HG03571 (cell line): ENCODE results near the gene EPSTI1.
A peak's percentile ranks its signal among the peaks of the same experiment; 100 is the strongest.
"Not testable (repeated sequence)": the region's sequence is repeated elsewhere in the genome, so short reads cannot be mapped to it uniquely, and the experiment has no call there.

Experiments
- ATAC-seq: cut with Tn5 transposase; IDR thresholded peaks from one replicate; pipeline ENCODE4 v1.9.1; 2021; ENCODE audit not compliant: unreplicated experiment

The EPSTI1 gene

GRCh38 chr13:43006893-43007631 lies 15.0 kb upstream of the EPSTI1 start:
- no peak for ATAC-seq

- ATAC-seq = no peak
Observed at GRCh38 chr13:43005460-43006236, 13.6 kb upstream of the EPSTI1 start.

DNA sequence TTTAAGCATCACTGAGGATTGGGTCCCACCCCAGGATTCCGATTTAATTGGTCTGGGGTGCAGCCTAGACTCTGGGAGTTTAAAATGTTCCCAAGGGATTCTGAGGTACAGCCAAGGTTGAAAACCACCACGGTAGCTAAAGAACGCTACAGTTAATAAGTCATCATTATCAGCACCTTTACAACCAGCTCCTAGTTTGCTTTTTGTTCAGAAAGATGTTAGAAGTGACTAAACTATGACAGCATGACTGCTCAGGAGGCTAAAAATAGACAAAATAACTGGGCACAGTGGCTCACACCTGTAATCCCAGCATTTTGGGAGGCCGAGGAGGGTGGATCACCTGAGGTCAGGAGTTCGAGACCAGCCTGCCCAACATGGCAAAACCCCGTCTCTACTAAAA lies 11.7 kb upstream of the EPSTI1 start:
- ATAC-seq = no peak

DNA sequence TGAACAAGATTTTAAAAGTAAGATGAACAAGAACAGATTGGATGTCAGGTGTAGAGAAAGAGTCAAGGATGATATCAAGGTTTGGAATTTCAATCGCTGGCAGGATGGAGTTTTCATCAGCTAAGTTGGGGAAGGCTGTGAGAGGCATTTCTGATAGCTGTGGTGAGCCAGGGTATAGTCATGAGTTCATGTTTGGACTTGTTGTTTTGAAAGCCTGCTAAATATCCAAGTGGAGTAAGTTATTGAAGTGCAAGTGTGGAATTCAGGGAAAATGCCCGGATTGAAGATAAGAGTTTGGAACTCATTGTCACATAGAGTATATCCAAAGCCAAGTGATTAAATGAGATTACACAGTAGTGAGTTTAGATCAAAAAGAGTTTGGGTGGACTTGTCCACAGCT lies 11.0 kb upstream of the EPSTI1 start:
- ATAC-seq = no peak

GRCh38 chr13:43002021-43002420 lies 10.0 kb upstream of the EPSTI1 start:
- ATAC-seq = no peak

- ATAC-seq = no peak
Observed at GRCh38 chr13:43000676-43001075, 8.6 kb upstream of the EPSTI1 start.

DNA sequence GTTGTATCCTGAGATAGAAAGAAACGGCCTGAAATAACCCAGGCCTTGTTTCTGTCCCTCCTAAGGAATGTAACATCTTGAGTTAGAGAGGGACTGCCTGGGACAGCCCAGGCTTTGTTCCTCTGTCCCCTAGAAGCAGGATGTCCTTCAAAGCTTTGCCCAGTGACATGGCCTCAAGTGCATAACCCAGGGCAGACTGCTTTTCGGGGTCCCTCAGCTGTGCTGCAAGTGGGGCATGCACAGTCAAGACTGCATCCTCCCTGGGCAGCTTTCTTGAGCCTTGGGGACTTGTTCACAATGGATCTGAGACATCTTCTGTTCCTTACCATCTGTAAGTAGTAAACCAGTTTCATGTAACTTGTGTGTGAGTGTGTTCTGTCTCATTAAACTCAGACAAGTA lies 7.5 kb upstream of the EPSTI1 start:
- ATAC-seq = no peak

GRCh38 chr13:42997381-42997780 lies 5.3 kb upstream of the EPSTI1 start:
- no peak for ATAC-seq

- ATAC-seq = no peak
Observed at GRCh38 chr13:42996584-42996983, 4.5 kb upstream of the EPSTI1 start.

DNA sequence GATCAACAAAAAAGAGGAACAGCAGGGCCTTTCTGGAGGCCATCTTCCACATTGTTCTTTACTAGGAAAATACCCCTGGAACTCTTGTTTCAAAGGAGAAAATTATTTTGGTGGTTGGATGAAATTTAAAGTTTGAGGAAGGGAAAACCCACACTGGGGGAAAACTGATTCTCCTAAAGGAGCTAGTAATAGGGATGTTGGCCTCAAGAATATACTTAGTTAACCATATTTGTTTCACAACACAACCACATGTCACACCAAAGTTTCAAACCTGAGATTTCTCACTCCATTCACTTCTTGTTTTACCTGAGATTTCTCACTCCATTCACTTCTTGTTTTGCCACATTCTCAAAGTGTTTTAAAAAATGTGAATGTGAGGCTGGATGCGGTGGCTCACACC lies 2.8 kb upstream of the EPSTI1 start:
- no peak for ATAC-seq

DNA sequence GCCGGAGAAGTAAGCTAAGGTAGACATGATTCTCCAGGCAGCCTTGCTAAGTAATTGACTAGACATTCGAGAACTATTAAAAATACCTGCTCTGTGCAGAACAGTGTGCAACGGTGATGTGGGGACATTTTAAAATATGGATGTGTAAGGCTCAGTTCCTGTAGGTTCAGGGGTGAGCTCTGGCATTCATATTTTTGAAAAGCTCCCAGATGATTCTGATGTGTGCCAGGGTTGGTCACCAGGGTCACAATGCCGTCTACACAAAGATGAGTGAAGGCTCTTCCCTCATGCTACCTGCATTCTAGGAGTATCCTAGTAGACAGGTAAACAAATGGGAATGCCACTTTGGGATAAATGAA lies 702 bp upstream of the EPSTI1 start:
- ATAC-seq = peak; percentile 1

- not testable (repeated sequence) for ATAC-seq
Observed at GRCh38 chr13:42991233-42991897, 676 bp downstream of the EPSTI1 start.

- no peak for ATAC-seq
Observed at GRCh38 chr13:42990291-42991232, 1.5 kb downstream of the EPSTI1 start.

DNA sequence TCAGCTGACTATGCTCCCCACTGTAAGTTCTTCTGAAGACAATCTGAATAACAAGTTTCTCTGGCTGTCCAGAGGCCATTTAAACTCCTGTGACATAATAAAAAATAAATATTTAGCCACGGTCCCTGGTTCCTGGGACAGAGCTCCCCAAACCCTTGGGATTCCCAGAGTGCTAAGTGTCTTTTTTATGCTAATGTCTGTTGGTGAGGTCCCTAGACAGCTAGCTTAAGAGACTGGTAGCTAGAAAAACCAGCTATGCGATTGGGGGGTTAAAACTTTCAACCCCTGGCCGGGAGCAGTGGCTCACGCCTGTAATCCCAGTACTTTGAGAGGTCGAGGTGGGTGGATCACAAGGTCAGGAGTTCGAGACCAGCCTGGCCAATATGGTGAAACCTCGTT lies 5.9 kb downstream of the EPSTI1 start:
- no peak for ATAC-seq

- no peak for ATAC-seq
Observed at GRCh38 chr13:42985312-42986175, 6.5 kb downstream of the EPSTI1 start.

GRCh38 chr13:42984691-42985090 lies 7.3 kb downstream of the EPSTI1 start:
- no peak for ATAC-seq

DNA sequence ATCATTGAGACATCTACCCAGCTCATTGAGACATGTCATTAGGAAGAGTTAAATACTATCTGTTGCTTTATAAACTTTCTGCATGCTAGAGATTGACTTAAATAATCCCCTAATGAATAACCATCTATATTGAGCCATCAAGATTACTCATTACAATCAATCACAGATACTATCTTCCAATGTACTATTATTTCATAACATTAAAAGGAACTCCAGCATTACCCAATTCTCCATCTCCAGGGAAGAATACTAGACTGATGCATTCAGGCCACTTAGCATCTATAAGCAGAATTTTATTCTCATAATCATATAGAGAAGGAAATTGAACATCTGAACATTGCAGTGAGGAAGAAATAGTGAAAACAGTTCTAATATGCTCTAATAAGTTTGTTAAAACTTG lies 8.0 kb downstream of the EPSTI1 start:
- no peak for ATAC-seq

GRCh38 chr13:42981853-42982252 lies 10.2 kb downstream of the EPSTI1 start:
- ATAC-seq = no peak

DNA sequence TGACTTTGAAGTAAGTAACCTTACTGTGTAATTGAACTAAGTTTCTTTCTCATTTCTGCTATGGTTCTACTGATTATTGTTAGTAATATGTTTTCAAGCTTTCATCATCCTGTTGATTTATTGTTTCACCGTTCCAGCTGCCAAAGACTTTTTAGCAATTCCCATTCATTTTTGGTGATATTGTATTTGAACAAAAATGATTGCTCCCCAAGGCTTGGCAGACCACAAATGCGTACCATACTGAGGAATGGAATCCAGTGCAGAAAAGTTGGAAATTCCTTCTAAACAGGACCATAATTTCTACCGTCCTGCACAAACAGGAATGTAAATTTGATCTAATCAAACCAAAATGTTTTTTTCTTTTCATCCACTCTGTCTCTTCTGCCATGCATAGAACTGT lies 10.7 kb downstream of the EPSTI1 start:
- no peak for ATAC-seq

- peak; percentile 83 for ATAC-seq
Observed at GRCh38 chr13:42977219-42977659, 14.8 kb downstream of the EPSTI1 start.
